K562 (cell line): Measurements from ENCODE around the gene KIF26A. TPM values are rescaled to one million over a fixed set of nuclear protein-coding genes. Genes with fewer than 3 reads are reported as not detected.

Experiments
- ATAC-seq: fragments of 200-7000 bp; cut with Tn5 transposase; 3 replicates; pipeline ENCODE4 v1.9.1; 2020; ENCODE audit warnings: moderate library complexity
- BruUV-seq: library from RNA; stranded (reverse); fragments of 400-500 nt; replicated peaks from 2 replicates; lab custom pipeline; 2021; lab: Mats Ljungman, UMichigan
- CTCF ChIA-PET: fragments of 300-600 bp; formaldehyde crosslinking; extraction: SDS; loops from one replicate; lab custom pipeline; 2021; ENCODE audit warnings: low intra/inter-chr PET ratio; lab: Yijun Ruan, JAX
- POLR2A ChIA-PET: fragments of 300-600, 350-650 bp; sonication (Branson Sonifier 250); formaldehyde crosslinking; extraction: SDS; loops from one replicate; lab custom pipeline; 2021; ENCODE audit warnings: antibody characterized with exemption, inconsistent platforms; lab: Yijun Ruan, JAX
- DNase-seq, 4 experiments: peaks; one replicate each; pipeline versions ENCODE4 v3.0.0 to v3.0.0-alpha.2; 2011 to 2018; ENCODE audit warnings: low spot score in 3 of 4, mixed read lengths in 3 of 4; ENCODE audit errors: extremely low read depth in 1 of 4
- FAIRE-seq: peaks from 2 replicates; lab custom pipeline; 2011; peaks lifted over from hg19 to GRCh38; lab: Jason Lieb, UNC
- H2AFZ ChIP-seq: 2 replicates; pipeline ENCODE4 v1.6.0; 2011; ENCODE audit warnings: low read depth, low read length, control low read depth, inconsistent platforms
- H3K27ac ChIP-seq: fragments of 200-600 bp; 3 replicates; pipeline ENCODE4 v1.8.0; 2011; ENCODE audit warnings: low read depth, mild to moderate bottlenecking, control low read depth, inconsistent platforms, low read length, moderate library complexity, mixed read lengths; ENCODE audit errors: extremely low read depth
- H3K27me3 ChIP-seq, 2 experiments: fragments of 300-600 bp in 1 of 2; 2 replicates in 1 of 2; 3 replicates in 1 of 2; pipeline versions ENCODE4 v1.6.0 to v1.8.0; 2011; ENCODE audit warnings: inconsistent platforms in 2 of 2, low read length in 2 of 2, mild to moderate bottlenecking in 1 of 2, mixed read lengths in 1 of 2, moderate library complexity in 1 of 2; ENCODE audit not compliant: control insufficient read depth in 2 of 2, insufficient read depth in 2 of 2
- H3K36me3 ChIP-seq: fragments of 300-600 bp; 3 replicates; pipeline ENCODE4 v1.8.0; 2011; ENCODE audit warnings: mild to moderate bottlenecking, low read length, inconsistent platforms; ENCODE audit not compliant: control insufficient read depth, insufficient read depth
- H3K4me1 ChIP-seq, 2 experiments: fragments of 200-600 bp in 1 of 2; replicated peaks in 1 of 2; 2 replicates in 1 of 2; 3 replicates in 1 of 2; pipeline versions ENCODE4 v1.5.1 to v1.8.0; 2011; ENCODE audit warnings: inconsistent platforms in 2 of 2, low read length in 2 of 2, mild to moderate bottlenecking in 1 of 2, mixed read lengths in 1 of 2, moderate library complexity in 1 of 2; ENCODE audit not compliant: control insufficient read depth in 2 of 2, insufficient read depth in 2 of 2
- H3K4me2 ChIP-seq: 2 replicates; pipeline ENCODE4 v1.6.1; 2011; ENCODE audit warnings: low read length, control low read depth, inconsistent platforms, mixed read lengths; ENCODE audit not compliant: insufficient read depth
- H3K4me3 ChIP-seq: fragments of 200-600 bp; sonication (generic), shearing (Covaris generic); 2 replicates; pipeline ENCODE4 v1.5.1; 2016; ENCODE audit warnings: control low read depth, inconsistent platforms
- H3K79me2 ChIP-seq: fragments of 200-600 bp; 3 replicates; pipeline ENCODE4 v1.8.0; 2011; ENCODE audit warnings: low read length, inconsistent platforms; ENCODE audit not compliant: control insufficient read depth, insufficient read depth
- H3K9ac ChIP-seq, 2 experiments: 2 replicates each; pipeline versions ENCODE4 v1.6.0 to v1.6.1; 2011; ENCODE audit warnings: low read depth in 2 of 2, low read length in 2 of 2, control low read depth in 1 of 2, inconsistent platforms in 1 of 2, mild to moderate bottlenecking in 1 of 2, mixed read lengths in 1 of 2; ENCODE audit not compliant: insufficient read depth in 1 of 2
- H3K9me1 ChIP-seq: one replicate; pipeline ENCODE4 v1.6.0; 2011; ENCODE audit warnings: inconsistent platforms, mild to moderate bottlenecking, low read length, moderate library complexity; ENCODE audit not compliant: control insufficient read depth, insufficient read depth
- H3K9me3 ChIP-seq: replicated peaks from 2 replicates; pipeline ENCODE4 v1.5.1; 2011; ENCODE audit warnings: low read depth, low read length, inconsistent platforms; ENCODE audit not compliant: control insufficient read depth, insufficient read depth
- H4K20me1 ChIP-seq: replicated peaks from 2 replicates; pipeline ENCODE4 v1.6.1; 2011; ENCODE audit warnings: low read length, inconsistent platforms, mixed read lengths; ENCODE audit not compliant: control insufficient read depth, insufficient read depth
- BDP1 ChIP-seq: IDR thresholded peaks from 3 replicates; pipeline ENCODE4 v1.6.1; 2011; ENCODE audit not compliant: insufficient read length, insufficient read depth
- BRCA1 ChIP-seq, 2 experiments: fragments of 450-650 bp in 1 of 2; sonication (generic) in 1 of 2; formaldehyde crosslinking in 1 of 2; IDR thresholded peaks; 2 replicates each; pipeline versions ENCODE4 v1.5.0 to v1.6.1; 2017 to 2020; ENCODE audit warnings: mild to moderate bottlenecking in 1 of 2, missing genetic modification reagents in 1 of 2
- CSDE1 ChIP-seq, 2 experiments: fragments of 450-650 bp; IDR thresholded peaks; 2 replicates each; pipeline ENCODE4 v1.6.1; 2016; ENCODE audit warnings: mild to moderate bottlenecking in 1 of 2
- EWSR1 ChIP-seq: fragments of 450-650 bp; IDR thresholded peaks from 2 replicates; pipeline ENCODE4 v1.6.1; 2018; ENCODE audit warnings: borderline replicate concordance, mild to moderate bottlenecking, low read depth, moderate library complexity; ENCODE audit not compliant: partially characterized antibody
- GTF2E2 ChIP-seq: fragments of 200-800 bp; sonication (Bioruptor generic); IDR thresholded peaks from 2 replicates; pipeline ENCODE4 v1.6.1; 2016; ENCODE audit warnings: missing genetic modification characterization, missing compliant biosample characterization
- IFI16 ChIP-seq: fragments of 250-450 bp; sonication (Bioruptor Pico); IDR thresholded peaks from 2 replicates; pipeline ENCODE4 v2.1.2; 2022; ENCODE audit warnings: mild to moderate bottlenecking, inconsistent platforms
- NRF1 ChIP-seq, 2 experiments: fragments of 450-650 bp; IDR thresholded peaks in 1 of 2; conservative IDR thresholded peaks in 1 of 2; 2 replicates each; pipeline ENCODE4 v1.6.1; 2014; ENCODE audit warnings: mild to moderate bottlenecking in 2 of 2
- SREBF2 ChIP-seq: sonication (generic); formaldehyde crosslinking; IDR thresholded peaks from 2 replicates; pipeline ENCODE4 v1.4.0; 2020; ENCODE audit warnings: mild to moderate bottlenecking, missing genetic modification reagents
- STAG1 ChIP-seq: sonication (generic); formaldehyde crosslinking; IDR thresholded peaks from 2 replicates; pipeline ENCODE4 v1.5.0; 2020; ENCODE audit warnings: missing genetic modification reagents, borderline replicate concordance
- TRIM24 ChIP-seq, 2 experiments: fragments of 450-650 bp; IDR thresholded peaks; 2 replicates each; pipeline ENCODE4 v1.6.1; 2016
- XRCC3 ChIP-seq: fragments of 450-650 bp; IDR thresholded peaks from 2 replicates; pipeline ENCODE4 v1.6.1; 2017; ENCODE audit warnings: mild to moderate bottlenecking, moderate library complexity
- ZFPM2 ChIP-seq: fragments of 250-450 bp; sonication (Bioruptor Pico); IDR thresholded peaks from 2 replicates; pipeline ENCODE4 v1.5.1; 2022; ENCODE audit warnings: mild to moderate bottlenecking
- WGBS: fragments of 100-300 bp; shearing (Covaris generic); methylation state at CpG from one replicate; pipeline ENCODE4 v1.1.6; 2016; ENCODE audit warnings: low coverage, mixed read lengths; ENCODE audit not compliant: insufficient coverage; ENCODE audit errors: missing lambda C conversion rate; 5-methylcytosine and 5-hydroxymethylcytosine counted together
- in situ Hi-C: fragments of 300-500 bp; cut with MboI; formaldehyde crosslinking; loops from 4 replicates; pipeline ENCODE4 v1.15.0; 2018; ENCODE audit warnings: inconsistent platforms, mixed read lengths
- intact Hi-C: fragments of 100-400 bp; cut with micrococcal nuclease; formaldehyde crosslinking; loops from 2 replicates; pipeline ENCODE4 v1.14.2; 2022
- polyA plus RNA-seq, 8 experiments: library from polyadenylated mRNA; depleted of rRNA in 4 of 8; stranded (reverse) in 5 of 8; unstranded in 3 of 8; fragments of >200 nt; fragmentation: Nextera tagmentation in 2 of 8; fragmentation: Illumina TruSeq in 1 of 8; extraction: Ambion mirVana in 2 of 8; extraction: Trizol in 1 of 8; gene quantifications; 2 replicates each; pipeline versions ENCODE4 v1.2.1 to v1.2.3, GENCODE V29; 2011 to 2014; ENCODE audit warnings: inconsistent platforms in 1 of 8, missing spikeins in 1 of 8
- total RNA-seq, 7 experiments: library from RNA; depleted of rRNA in 6 of 7; stranded (reverse); fragments of >200 nt in 6 of 7; fragmentation: Illumina TruSeq in 2 of 7; extraction: Trizol in 2 of 7; gene quantifications; 2 replicates each; pipeline versions ENCODE4 v1.2.1 to v1.2.3, GENCODE V29; 2011 to 2021; ENCODE audit warnings: low replicate concordance in 1 of 7
- TF ChIP-seq, protein P1 (sequence below): conservative IDR thresholded peaks from 2 replicates; pipeline ENCODE4 v1.6.1; 2011; ENCODE audit warnings: low read depth, mild to moderate bottlenecking, low read length; ENCODE audit not compliant: control insufficient read depth
- TF ChIP-seq, protein P2 (sequence below): sonication (generic); formaldehyde crosslinking; IDR thresholded peaks from 2 replicates; pipeline ENCODE4 v1.8.1; 2023; ENCODE audit warnings: mild to moderate bottlenecking, missing genetic modification reagents
- TF ChIP-seq, protein P3 (sequence below): sonication (generic); formaldehyde crosslinking; IDR thresholded peaks from 2 replicates; pipeline ENCODE4 v1.8.0; 2023; ENCODE audit warnings: mild to moderate bottlenecking, missing genetic modification reagents

KIF26A gene
- total and polyA plus RNA-seq, 9 of the 15 experiments (the other 6 are each of a cell fraction or from before 2014, with no cell fraction given) = 0.04 TPM; not detected in 8

DNA sequence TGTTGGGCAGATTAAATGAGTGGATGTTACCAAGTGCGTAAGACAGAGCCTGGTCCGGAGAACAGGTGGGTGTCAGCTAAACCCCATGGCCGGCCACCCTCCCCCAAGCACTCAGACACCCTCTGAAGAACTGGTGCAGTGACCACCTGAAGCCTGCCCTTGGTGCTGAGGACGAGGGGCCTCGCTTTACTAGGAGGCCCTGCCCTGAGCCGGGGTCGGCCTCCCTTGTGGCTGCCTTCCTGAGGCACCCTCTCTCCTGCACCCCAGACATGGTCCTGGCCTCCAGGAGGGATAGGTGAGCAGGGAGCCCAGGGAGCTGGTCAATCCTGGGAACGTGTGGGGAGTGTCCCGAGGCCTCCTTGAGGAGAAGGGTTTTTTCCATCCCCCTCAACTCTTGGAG lies 4.9 kb upstream of the KIF26A start:
- Histone ChIP-seq H3K27ac (no peak overlapping the region), H3K36me3 (no peaks in the 10 kb centered on the region), H3K4me2 (no peak overlapping the region)
- TF ChIP-seq SREBF2 (CRISPR knock-in tag) = no peak
- no peak for TF ChIP-seq GTF2E2
- no peak for TF ChIP-seq BRCA1 (IDR thresholded peaks at IDR 0.05)
- no peak for TF ChIP-seq BRCA1 (CRISPR knock-in tag; IDR thresholded peaks at IDR 0.05)
- TF ChIP-seq XRCC3 = no peak
- TF ChIP-seq NRF1 (conservative IDR thresholded peaks at IDR 0.05 in 1 of 2, IDR thresholded peaks at IDR 0.05 in 1 of 2) = no peak
- TF ChIP-seq CSDE1 (IDR thresholded peaks at IDR 0.05) = no peak
- TF ChIP-seq EWSR1 = no peak
- TF ChIP-seq, protein P1, sequence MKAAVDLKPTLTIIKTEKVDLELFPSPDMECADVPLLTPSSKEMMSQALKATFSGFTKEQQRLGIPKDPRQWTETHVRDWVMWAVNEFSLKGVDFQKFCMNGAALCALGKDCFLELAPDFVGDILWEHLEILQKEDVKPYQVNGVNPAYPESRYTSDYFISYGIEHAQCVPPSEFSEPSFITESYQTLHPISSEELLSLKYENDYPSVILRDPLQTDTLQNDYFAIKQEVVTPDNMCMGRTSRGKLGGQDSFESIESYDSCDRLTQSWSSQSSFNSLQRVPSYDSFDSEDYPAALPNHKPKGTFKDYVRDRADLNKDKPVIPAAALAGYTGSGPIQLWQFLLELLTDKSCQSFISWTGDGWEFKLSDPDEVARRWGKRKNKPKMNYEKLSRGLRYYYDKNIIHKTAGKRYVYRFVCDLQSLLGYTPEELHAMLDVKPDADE = no peak
- no peak for TF ChIP-seq STAG1 (CRISPR knock-in tag)
- no peak for TF ChIP-seq IFI16 (CRISPR knock-in tag)
- TF ChIP-seq, protein P2, sequence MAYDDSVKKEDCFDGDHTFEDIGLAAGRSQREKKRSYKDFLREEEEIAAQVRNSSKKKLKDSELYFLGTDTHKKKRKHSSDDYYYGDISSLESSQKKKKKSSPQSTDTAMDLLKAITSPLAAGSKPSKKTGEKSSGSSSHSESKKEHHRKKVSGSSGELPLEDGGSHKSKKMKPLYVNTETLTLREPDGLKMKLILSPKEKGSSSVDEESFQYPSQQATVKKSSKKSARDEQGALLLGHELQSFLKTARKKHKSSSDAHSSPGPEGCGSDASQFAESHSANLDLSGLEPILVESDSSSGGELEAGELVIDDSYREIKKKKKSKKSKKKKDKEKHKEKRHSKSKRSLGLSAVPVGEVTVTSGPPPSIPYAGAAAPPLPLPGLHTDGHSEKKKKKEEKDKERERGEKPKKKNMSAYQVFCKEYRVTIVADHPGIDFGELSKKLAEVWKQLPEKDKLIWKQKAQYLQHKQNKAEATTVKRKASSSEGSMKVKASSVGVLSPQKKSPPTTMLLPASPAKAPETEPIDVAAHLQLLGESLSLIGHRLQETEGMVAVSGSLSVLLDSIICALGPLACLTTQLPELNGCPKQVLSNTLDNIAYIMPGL (CRISPR knock-in tag) = no peak
- TF ChIP-seq TRIM24 (IDR thresholded peaks at IDR 0.05) = no peak
- TF ChIP-seq ZFPM2 (CRISPR knock-in tag) = no peak
- TF ChIP-seq, protein P3, sequence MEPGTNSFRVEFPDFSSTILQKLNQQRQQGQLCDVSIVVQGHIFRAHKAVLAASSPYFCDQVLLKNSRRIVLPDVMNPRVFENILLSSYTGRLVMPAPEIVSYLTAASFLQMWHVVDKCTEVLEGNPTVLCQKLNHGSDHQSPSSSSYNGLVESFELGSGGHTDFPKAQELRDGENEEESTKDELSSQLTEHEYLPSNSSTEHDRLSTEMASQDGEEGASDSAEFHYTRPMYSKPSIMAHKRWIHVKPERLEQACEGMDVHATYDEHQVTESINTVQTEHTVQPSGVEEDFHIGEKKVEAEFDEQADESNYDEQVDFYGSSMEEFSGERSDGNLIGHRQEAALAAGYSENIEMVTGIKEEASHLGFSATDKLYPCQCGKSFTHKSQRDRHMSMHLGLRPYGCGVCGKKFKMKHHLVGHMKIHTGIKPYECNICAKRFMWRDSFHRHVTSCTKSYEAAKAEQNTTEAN (CRISPR knock-in tag) = no peak
- TF ChIP-seq BDP1 = no peak
- TF ChIP-seq, all 486 proteins: peak for 0
- DNase-seq (no peak), FAIRE-seq (no peak), ATAC-seq (no peak)
- BruUV-seq = no TSS peak
- Histone ChIP-seq H3K9ac (no peak overlapping the region), H3K9me1 (no peaks in the 10 kb centered on the region), H3K9me3 (no peaks in the 10 kb centered on the region), H3K79me2 (no peaks in the 10 kb centered on the region), H4K20me1 (no peaks in the 10 kb centered on the region), H3K27me3 (no peaks in the 10 kb centered on the region), H2AFZ (no peak overlapping the region), H3K4me3 (no peak overlapping the region), H3K4me1 (0 out of 5 replicates have a peak, but pooled peaks cover 0 to 7% of the 10 kb centered on the region in 2 experiments)
- ChIA-PET CTCF (no interaction called here), POLR2A (interaction anchor here (0.5 kb wide), 1 partner anchor 41 kb away, joined by 3 read pairs; no protein-coding TSS in a partner anchor)
- in situ Hi-C loops (no loop called here), intact Hi-C loops (no loop called here)
- WGBS = 0% methylated on average over 8 of the region's 9 CpGs
